Measurements from ENCODE around the gene ARMC12. TPM values are rescaled to one million over a fixed set of nuclear protein-coding genes. Genes with fewer than 3 reads are reported as not detected.

Gene ARMC12
- total and polyA plus RNA-seq, 2 donors (not counting 1 experiment from before 2014, with no cell fraction given) = 0.17 to 0.50 TPM

DNA sequence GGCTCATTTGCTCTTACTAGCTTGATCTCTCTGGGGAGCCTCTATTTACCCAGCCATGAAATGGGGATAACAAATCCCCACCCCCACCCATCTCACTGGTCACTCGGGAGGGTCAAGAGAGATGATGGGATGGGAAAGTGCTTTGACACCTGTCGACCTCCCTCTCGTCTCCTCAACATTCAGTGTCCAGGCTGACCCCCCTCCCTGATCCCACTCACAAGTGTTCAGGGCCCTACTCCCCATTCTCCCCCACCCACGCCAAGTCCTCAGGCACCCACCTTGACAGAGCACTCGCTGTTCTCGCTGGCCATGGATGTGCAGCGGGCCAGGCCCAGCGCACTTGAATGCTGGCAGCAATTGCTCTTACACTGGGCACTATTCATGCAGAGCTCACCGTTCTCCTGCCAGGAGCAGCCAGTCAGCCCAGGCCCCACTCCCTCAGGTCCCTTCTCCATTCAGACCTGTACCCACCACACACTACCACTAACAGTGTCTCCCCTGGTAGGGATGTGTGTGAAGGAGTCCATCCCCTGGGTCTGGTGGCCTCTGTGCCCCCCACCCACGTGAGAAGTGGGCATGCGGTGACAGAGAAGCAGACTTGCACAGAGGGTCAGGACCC lies 58.7 kb downstream of the ARMC12 start:
- no peak overlapping the region for H3K4me2 ChIP-seq (ENCODE audit: extremely low read depth, insufficient read depth, low read length)
- no peak overlapping the region for H3K27ac ChIP-seq (ENCODE audit: insufficient read depth, low read length)
- peaks cover 3% of the 10 kb centered on the region for H3K27me3 ChIP-seq (ENCODE audit: control insufficient read depth, insufficient read depth, low read length)
- no peak overlapping the region for H2AFZ ChIP-seq (ENCODE audit: low read length)
- H3K4me1 ChIP-seq (ENCODE audit: control insufficient read depth, extremely low read depth, insufficient read depth, low read length) = no peaks in the 10 kb centered on the region
- H3K79me2 ChIP-seq (ENCODE audit: control insufficient read depth, insufficient read depth, low read length) = no peaks in the 10 kb centered on the region
- no peaks in the 10 kb centered on the region for H4K20me1 ChIP-seq (ENCODE audit: control insufficient read depth, extremely low read depth, insufficient read depth, low read length)
- H3K9ac ChIP-seq (ENCODE audit: insufficient read depth, low read length) = no peak overlapping the region
- no peak for TF ChIP-seq CTCF (conservative IDR thresholded peaks at IDR 0.05 in 1 of 2, IDR thresholded peaks at IDR 0.05 in 1 of 2; ENCODE audit: low read depth in 1 of 2, low read length in 2 of 2)
- TF ChIP-seq EZH2 (IDR thresholded peaks at IDR 0.05; ENCODE audit: low read length, missing control alignments) = no peak
- no peaks in the 10 kb centered on the region for H3K9me3 ChIP-seq (ENCODE audit: control insufficient read depth, insufficient read depth, low read depth, low read length)
- no peak for DNase-seq (ENCODE audit: low read depth in 2 of 2)
- H3K4me3 ChIP-seq (replicated peaks in 1 of 4; ENCODE audit: control extremely low read depth in 1 of 4, insufficient read depth in 1 of 4, low read depth in 3 of 4, low read length in 4 of 4) = no peak overlapping the region
- H3K36me3 ChIP-seq (ENCODE audit: control insufficient read depth, insufficient read depth, low read length) = no peaks in the 10 kb centered on the region

DNA sequence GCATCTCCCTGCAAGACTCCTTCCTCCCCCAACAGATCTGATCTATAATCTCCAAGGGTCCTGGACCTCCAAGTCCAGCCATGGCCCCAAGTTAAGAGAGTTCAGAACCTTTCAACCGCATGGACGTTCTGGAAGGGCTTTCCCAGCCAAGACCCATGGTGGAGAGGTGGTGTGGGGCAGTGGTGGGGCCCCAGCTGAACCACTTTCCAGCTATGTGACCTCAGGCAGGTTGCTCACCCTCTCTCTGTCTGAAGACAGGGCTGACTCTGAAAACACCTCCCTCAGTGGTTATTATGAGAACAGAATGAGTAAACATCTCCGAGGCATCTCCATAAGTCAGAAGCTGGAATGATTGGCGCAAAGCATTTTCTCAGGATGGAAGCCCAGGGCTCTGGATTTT lies 59.4 kb downstream of the ARMC12 start:
- no peak for DNase-seq (ENCODE audit: low read depth in 2 of 2)
- Histone ChIP-seq H3K27me3 (ENCODE audit: control insufficient read depth, insufficient read depth, low read length) (peaks cover 3% of the 10 kb centered on the region), H3K9me3 (ENCODE audit: control insufficient read depth, insufficient read depth, low read depth, low read length) (no peaks in the 10 kb centered on the region), H3K4me1 (ENCODE audit: control insufficient read depth, extremely low read depth, insufficient read depth, low read length) (no peaks in the 10 kb centered on the region), H3K79me2 (ENCODE audit: control insufficient read depth, insufficient read depth, low read length) (no peaks in the 10 kb centered on the region), H3K27ac (ENCODE audit: insufficient read depth, low read length) (no peak overlapping the region), H3K36me3 (ENCODE audit: control insufficient read depth, insufficient read depth, low read length) (no peaks in the 10 kb centered on the region), H4K20me1 (ENCODE audit: control insufficient read depth, extremely low read depth, insufficient read depth, low read length) (no peaks in the 10 kb centered on the region), H3K9ac (ENCODE audit: insufficient read depth, low read length) (no peak overlapping the region), H3K4me2 (ENCODE audit: extremely low read depth, insufficient read depth, low read length) (no peak overlapping the region), H3K4me3 (replicated peaks in 1 of 4; ENCODE audit: control extremely low read depth in 1 of 4, insufficient read depth in 1 of 4, low read depth in 3 of 4, low read length in 4 of 4) (no peak overlapping the region), H2AFZ (ENCODE audit: low read length) (no peak overlapping the region)
- no peak for TF ChIP-seq EZH2 (IDR thresholded peaks at IDR 0.05; ENCODE audit: low read length, missing control alignments)
- TF ChIP-seq CTCF (conservative IDR thresholded peaks at IDR 0.05 in 1 of 2, IDR thresholded peaks at IDR 0.05 in 1 of 2; ENCODE audit: low read depth in 1 of 2, low read length in 2 of 2) = no peak

DNA sequence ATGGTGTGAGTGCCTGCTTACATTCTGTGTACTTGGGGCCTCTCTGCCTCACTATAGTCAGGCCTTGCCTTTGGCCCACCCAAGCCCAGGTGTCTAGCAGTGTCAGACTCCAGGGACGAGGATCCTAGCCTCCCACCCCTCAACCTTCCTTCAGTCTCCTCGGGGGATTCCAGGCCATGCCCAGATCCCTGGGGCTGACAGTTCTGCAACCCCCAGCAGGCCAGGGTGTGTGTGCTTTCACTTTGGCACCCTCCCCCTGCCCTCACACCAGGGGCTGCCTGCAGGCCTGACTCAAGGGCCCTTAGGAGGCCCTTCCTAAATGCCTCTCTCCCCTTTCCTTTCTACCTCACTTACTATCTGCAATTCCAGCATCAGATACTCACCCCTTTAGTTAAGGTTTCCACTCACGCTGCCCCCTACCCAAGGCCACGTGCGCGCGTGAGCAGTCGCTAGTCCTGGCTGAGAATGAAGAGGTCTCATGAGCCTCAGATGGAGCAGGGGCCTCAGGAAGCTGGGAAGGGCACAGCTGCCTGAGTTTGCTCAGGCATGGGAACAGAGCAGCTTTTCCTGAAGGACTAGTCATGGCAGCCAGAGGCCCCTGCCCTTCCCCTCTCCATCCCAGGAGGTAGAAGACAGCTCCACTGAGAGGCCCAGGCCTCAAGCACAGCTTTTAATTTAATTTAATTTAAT lies 61.1 kb downstream of the ARMC12 start:
- H3K4me2 ChIP-seq (ENCODE audit: extremely low read depth, insufficient read depth, low read length) = no peak overlapping the region
- DNase-seq (ENCODE audit: low read depth in 2 of 2) = no peak
- no peak overlapping the region for H3K4me3 ChIP-seq (replicated peaks in 1 of 4; ENCODE audit: control extremely low read depth in 1 of 4, insufficient read depth in 1 of 4, low read depth in 3 of 4, low read length in 4 of 4)

More for the DNA sequence above, 61.1 kb downstream of the ARMC12 start:
- Histone ChIP-seq H3K9ac (ENCODE audit: insufficient read depth, low read length) (no peak overlapping the region), H3K9me3 (ENCODE audit: control insufficient read depth, insufficient read depth, low read depth, low read length) (no peaks in the 10 kb centered on the region), H3K4me1 (ENCODE audit: control insufficient read depth, extremely low read depth, insufficient read depth, low read length) (no peaks in the 10 kb centered on the region), H4K20me1 (ENCODE audit: control insufficient read depth, extremely low read depth, insufficient read depth, low read length) (no peaks in the 10 kb centered on the region), H3K79me2 (ENCODE audit: control insufficient read depth, insufficient read depth, low read length) (no peaks in the 10 kb centered on the region), H2AFZ (ENCODE audit: low read length) (no peak overlapping the region), H3K27ac (ENCODE audit: insufficient read depth, low read length) (no peak overlapping the region), H3K36me3 (ENCODE audit: control insufficient read depth, insufficient read depth, low read length) (no peaks in the 10 kb centered on the region), H3K27me3 (ENCODE audit: control insufficient read depth, insufficient read depth, low read length) (peaks cover 3% of the 10 kb centered on the region)
- TF ChIP-seq EZH2 (IDR thresholded peaks at IDR 0.05; ENCODE audit: low read length, missing control alignments) (no peak), CTCF (conservative IDR thresholded peaks at IDR 0.05 in 1 of 2, IDR thresholded peaks at IDR 0.05 in 1 of 2; ENCODE audit: low read depth in 1 of 2, low read length in 2 of 2) (no peak)

Other genes with a start within 250 kb of the ARMC12 start
- 7.7 and 9.6 TPM in 2 replicates for gene TEAD3, start 240.0 kb upstream of the ARMC12 start, total RNA-seq
- 25.8 and 26.7 TPM in 2 replicates for gene TEAD3, start 240.0 kb upstream of the ARMC12 start, polyA plus RNA-seq
- gene TULP1, start 224.1 kb upstream of the ARMC12 start, total RNA-seq = not detected in 2 replicates
- gene TULP1, start 224.1 kb upstream of the ARMC12 start, polyA plus RNA-seq = not detected in 2 replicates
- gene FKBP5, start 48.1 kb upstream of the ARMC12 start, total RNA-seq = 13.4 and 16.3 TPM in 2 replicates
- gene FKBP5, start 48.1 kb upstream of the ARMC12 start, polyA plus RNA-seq = 10.9 and 13.1 TPM in 2 replicates
- not detected in 2 replicates for gene CLPSL2, start 39.6 kb downstream of the ARMC12 start, total RNA-seq
- gene CLPSL2, start 39.6 kb downstream of the ARMC12 start, polyA plus RNA-seq = not detected in 2 replicates
- not detected in 2 replicates for gene CLPSL1, start 44.0 kb downstream of the ARMC12 start, total RNA-seq
- gene CLPSL1, start 44.0 kb downstream of the ARMC12 start, polyA plus RNA-seq = not detected in 2 replicates
- gene CLPS, start 60.3 kb downstream of the ARMC12 start, total RNA-seq = not detected in 2 replicates
- not detected in 2 replicates for gene CLPS, start 60.3 kb downstream of the ARMC12 start, polyA plus RNA-seq
- not detected in 2 replicates for gene LHFPL5, start 68.3 kb downstream of the ARMC12 start, total RNA-seq
- not detected in 2 replicates for gene LHFPL5, start 68.3 kb downstream of the ARMC12 start, polyA plus RNA-seq
- 34.7 and 44.8 TPM in 2 replicates for gene SRPK1, start 184.1 kb downstream of the ARMC12 start, total RNA-seq
- gene SRPK1, start 184.1 kb downstream of the ARMC12 start, polyA plus RNA-seq = 22.2 and 33.1 TPM in 2 replicates

Measured in fibroblast of lung (primary cell).